HG03135 (cell line): ENCODE data around the gene CALHM4.
"Not testable (repeated sequence)": the region's sequence is repeated elsewhere in the genome, so short reads cannot be mapped to it uniquely, and the experiment has no call there.

Experiments
- ATAC-seq: cut with Tn5 transposase; IDR thresholded peaks from one replicate; pipeline ENCODE4 v1.9.1; 2021; ENCODE audit warnings: mild to moderate bottlenecking, moderate library complexity; ENCODE audit not compliant: unreplicated experiment

Gene CALHM4

GRCh38 chr6:116572162-116572561 is 18.6 kb downstream of the CALHM4 start:
- no peak for ATAC-seq

- no peak for ATAC-seq
Measured at GRCh38 chr6:116575227-116575626, 21.7 kb downstream of the CALHM4 start.

GRCh38 chr6:116577486-116577885 is 23.9 kb downstream of the CALHM4 start:
- ATAC-seq: no peak

- ATAC-seq: no peak
Measured at GRCh38 chr6:116578335-116578734, 24.8 kb downstream of the CALHM4 start.

- ATAC-seq: no peak
Measured at GRCh38 chr6:116579143-116579542, 25.6 kb downstream of the CALHM4 start.

- no peak for ATAC-seq
Measured at GRCh38 chr6:116580198-116580597, 26.6 kb downstream of the CALHM4 start.

GRCh38 chr6:116586276-116586675 is 32.7 kb downstream of the CALHM4 start:
- ATAC-seq: no peak

- no peak for ATAC-seq
Measured at GRCh38 chr6:116586738-116587137, 33.2 kb downstream of the CALHM4 start.

- no peak for ATAC-seq
Measured at GRCh38 chr6:116595247-116595646, 41.7 kb downstream of the CALHM4 start.

GRCh38 chr6:116596815-116597214 is 43.3 kb downstream of the CALHM4 start:
- ATAC-seq: no peak

- not testable (repeated sequence) for ATAC-seq
Measured at GRCh38 chr6:116603916-116604315, 50.4 kb downstream of the CALHM4 start.

- not testable (repeated sequence) for ATAC-seq
Measured at GRCh38 chr6:116604868-116605267, 51.3 kb downstream of the CALHM4 start.

GRCh38 chr6:116605935-116606334 is 52.4 kb downstream of the CALHM4 start:
- no peak for ATAC-seq
